Neural progenitor cell (in vitro differentiated cells): ENCODE data around the gene PCDH9.

Experiments used
- CTCF ChIP-seq: fragments of 200-600 bp; sonication (generic); IDR thresholded peaks from 2 replicates; pipeline ENCODE4 v1.5.1; 2017; ENCODE audit warnings: antibody characterized with exemption, mild to moderate bottlenecking
- EZH2 ChIP-seq: fragments of 200-600 bp; sonication (generic); IDR thresholded peaks from 2 replicates; pipeline ENCODE4 v1.6.1; 2017; ENCODE audit warnings: antibody characterized with exemption, mild to moderate bottlenecking, moderate library complexity
- EZH2phosphoT487 ChIP-seq: fragments of 200-600 bp; sonication (generic); IDR thresholded peaks from 2 replicates; pipeline ENCODE4 v1.6.1; 2017; ENCODE audit warnings: antibody characterized with exemption

- TF ChIP-seq CTCF (no peak), EZH2 (no peak), EZH2phosphoT487 (no peak)
Measured at GRCh38 chr13:66520511-66521355, 709.4 kb downstream of the PCDH9 start.
